Renal cortical epithelial cell (primary cell): ENCODE data around the gene NAA38. TPM values are rescaled to one million over a fixed set of nuclear protein-coding genes. Genes with fewer than 3 reads are reported as not detected.
A peak's percentile ranks its signal among the peaks of the same experiment; 100 is the strongest.

Source experiments
- DNase-seq: peaks from one replicate; pipeline ENCODE4 v3.0.0-alpha.2; 2011; ENCODE audit warnings: low read depth
- total RNA-seq: library from RNA; depleted of rRNA; stranded (reverse); fragments of >200 nt; gene quantifications from 2 replicates; pipeline ENCODE4 v1.2.3, GENCODE V29; 2014

The NAA38 gene
- total RNA-seq, 1 donor from 2014 or later, result 27.2 TPM

DNA sequence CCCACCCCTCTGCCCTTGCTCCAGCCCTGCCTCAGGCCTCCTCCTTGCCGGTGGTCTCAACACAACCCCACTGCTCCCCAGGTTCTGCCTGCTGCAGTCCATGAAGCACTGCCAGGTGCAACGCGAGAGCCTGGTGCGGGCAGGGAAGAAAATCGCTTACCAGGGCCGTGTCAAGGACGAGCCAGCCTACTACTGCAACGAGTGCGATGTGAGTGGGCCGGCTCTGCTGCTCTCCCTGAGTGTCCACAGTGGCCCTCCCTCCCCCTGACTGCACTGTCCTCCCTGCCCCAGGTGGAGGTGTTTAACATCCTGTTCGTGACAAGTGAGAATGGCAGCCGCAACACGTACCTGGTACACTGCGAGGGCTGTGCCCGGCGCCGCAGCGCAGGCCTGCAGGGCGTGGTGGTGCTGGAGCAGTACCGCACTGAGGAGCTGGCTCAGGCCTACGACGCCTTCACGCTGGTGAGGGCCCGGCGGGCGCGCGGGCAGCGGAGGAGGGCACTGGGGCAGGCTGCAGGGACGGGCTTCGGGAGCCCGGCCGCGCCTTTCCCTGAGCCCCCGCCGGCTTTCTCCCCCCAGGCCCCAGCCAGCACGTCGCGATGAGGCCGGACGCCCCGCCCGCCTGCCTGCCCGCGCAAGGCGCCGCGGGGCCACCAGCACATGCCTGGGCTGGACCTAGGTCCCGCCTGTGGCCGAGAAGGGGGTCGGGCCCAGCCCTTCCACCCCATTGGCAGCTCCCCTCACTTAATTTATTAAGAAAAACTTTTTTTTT is 4.3 kb downstream of the NAA38 start:
- no peak for DNase-seq

DNA sequence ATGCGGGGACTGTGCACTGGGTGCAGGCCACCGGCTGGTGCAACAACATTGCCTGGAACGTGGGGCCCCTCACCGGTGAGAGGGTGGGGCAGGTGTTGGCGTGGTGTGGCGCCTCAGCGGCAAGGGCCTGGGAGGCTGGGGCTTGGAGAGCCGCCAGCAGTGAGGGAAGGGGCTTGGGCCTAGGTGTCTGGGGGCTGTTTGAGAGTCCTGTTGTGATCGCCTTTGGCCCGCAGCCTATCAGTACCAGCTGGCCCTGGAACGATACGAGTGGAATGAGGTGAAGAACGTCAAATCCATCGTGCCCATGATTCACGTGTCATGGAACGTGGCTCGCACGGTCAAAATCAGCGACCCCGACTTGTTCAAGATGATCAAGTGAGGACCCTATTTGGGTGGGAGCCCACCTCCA is 5.1 kb downstream of the NAA38 start:
- DNase-seq, result no peak

DNA sequence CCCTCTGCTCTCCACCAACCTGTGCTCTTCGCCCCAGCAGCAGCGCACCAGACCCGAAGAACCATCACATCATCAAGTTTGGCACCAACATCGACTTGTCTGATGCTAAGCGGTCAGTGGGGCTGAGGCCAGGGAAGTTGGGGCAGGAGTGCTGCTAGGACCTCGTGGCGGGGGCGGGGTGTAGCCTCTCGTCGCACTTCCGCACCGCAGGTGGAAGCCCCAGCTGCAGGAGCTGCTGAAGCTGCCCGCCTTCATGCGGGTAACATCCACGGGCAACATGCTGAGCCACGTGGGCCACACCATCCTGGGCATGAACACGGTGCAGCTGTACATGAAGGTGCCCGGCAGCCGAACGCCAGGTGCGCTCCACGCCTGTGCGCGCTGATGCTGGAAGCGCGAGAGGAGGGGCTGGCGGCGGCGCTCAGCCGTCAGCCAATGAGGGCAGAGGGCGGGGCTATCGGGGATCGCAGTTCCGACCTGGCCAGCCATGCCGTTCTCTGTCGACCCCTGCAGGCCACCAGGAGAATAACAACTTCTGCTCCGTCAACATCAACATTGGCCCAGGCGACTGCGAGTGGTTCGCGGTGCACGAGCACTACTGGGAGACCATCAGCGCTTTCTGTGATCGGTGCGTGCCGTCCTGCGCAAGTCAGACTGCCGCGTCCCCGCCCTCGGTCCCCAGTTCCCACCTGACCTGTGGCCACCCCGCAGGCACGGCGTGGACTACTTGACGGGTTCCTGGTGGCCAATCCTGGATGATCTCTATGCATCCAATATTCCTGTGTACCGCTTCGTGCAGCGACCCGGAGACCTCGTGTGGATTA is 5.7 kb downstream of the NAA38 start:
- DNase-seq, result peak; percentile 68

DNA sequence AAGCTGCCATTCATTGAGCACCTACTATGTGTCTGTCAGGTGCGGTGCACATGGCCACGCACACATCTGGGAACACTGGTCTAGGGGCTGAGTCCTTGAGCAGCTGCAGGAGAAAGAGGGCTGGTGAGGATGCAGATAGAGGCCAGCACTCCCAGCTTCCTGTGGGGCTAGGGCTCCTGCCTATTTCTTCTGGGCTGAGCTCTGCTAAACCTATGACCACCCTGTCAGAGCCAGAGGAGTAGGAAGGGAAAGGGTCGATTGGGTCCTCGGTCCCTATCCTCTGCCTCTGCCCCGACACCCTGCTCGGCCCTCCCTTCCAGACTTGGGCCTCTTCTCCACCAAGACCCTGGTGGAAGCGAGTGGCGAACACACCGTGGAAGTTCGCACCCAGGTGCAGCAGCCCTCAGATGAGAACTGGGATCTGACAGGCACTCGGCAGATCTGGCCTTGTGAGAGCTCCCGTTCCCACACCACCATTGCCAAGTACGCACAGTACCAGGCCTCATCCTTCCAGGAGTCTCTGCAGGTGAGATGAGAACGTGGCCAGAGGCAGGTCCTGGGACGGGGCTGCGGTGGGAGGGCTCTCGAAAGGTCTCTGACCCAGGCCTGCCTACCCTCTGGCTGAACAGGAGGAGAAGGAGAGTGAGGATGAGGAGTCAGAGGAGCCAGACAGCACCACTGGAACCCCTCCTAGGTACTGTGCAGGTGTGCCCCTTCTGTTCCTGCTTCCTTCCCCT is 6.5 kb downstream of the NAA38 start:
- DNase-seq, result no peak

DNA sequence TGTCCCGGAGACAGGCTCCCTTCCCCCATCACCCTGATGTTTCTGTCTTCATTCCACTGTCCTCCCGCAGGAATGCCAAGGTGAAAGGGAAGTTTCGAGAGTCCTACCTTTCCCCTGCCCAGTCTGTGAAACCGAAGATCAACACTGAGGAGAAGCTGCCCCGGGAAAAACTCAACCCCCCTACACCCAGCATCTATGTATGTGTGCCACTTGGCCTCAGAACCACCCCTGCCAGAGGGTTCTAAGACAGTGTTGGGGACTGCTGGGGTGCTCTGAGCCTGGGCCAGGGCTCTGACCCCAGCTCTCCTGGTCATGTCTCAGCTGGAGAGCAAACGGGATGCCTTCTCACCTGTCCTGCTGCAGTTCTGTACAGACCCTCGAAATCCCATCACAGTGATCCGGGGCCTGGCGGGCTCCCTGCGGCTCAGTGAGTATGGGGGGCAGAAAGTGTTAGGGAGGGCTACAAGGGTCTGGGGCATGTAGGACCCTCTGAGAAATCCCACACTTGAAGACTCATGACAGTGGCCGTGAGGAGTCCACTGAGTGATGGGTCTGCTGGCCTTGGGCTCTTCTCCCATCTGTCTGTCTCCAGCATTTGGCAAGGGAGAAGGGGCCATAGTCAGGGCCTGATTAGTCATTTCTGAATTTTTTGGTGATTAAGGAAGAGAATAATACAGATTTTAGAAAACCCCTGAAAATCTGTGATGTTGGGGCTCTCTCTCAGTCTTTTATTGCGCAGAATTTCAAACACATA is 7.4 kb downstream of the NAA38 start:
- DNase-seq, result no peak

DNA sequence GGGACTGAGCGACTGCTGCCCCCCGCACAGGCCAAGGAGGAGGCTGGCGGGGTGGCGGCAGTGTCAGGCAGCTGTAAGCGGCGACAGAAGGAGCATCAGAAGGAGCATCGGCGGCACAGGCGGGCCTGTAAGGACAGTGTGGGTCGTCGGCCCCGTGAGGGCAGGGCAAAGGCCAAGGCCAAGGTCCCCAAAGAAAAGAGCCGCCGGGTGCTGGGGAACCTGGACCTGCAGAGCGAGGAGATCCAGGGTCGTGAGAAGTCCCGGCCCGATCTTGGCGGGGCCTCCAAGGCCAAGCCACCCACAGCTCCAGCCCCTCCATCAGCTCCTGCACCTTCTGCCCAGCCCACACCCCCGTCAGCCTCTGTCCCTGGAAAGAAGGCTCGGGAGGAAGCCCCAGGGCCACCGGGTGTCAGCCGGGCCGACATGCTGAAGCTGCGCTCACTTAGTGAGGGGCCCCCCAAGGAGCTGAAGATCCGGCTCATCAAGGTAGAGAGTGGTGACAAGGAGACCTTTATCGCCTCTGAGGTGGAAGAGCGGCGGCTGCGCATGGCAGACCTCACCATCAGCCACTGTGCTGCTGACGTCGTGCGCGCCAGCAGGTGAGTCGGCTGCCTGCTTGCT is 8.1 kb downstream of the NAA38 start:
- no peak for DNase-seq

DNA sequence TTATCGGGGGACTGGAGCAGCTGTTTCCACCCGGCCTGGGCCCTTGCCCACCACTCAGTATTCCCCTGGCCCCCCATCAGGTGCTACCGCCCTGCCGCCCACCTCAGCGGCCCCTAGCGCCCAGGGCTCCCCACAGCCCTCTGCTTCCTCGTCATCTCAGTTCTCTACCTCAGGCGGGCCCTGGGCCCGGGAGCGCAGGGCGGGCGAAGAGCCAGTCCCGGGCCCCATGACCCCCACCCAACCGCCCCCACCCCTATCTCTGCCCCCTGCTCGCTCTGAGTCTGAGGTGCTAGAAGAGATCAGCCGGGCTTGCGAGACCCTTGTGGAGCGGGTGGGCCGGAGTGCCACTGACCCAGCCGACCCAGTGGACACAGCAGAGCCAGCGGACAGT is 8.6 kb downstream of the NAA38 start:
- no peak for DNase-seq

DNA sequence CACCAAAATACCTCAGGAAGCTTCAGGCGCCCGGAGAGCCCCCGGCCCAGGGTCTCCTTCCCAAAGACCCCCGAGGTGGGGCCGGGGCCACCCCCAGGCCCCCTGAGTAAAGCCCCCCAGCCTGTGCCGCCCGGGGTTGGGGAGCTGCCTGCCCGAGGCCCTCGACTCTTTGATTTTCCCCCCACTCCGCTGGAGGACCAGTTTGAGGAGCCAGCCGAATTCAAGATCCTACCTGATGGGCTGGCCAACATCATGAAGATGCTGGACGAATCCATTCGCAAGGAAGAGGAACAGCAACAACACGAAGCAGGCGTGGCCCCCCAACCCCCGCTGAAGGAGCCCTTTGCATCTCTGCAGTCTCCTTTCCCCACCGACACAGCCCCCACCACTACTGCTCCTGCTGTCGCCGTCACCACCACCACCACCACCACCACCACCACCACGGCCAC is 9.2 kb downstream of the NAA38 start:
- DNase-seq, result no peak

DNA sequence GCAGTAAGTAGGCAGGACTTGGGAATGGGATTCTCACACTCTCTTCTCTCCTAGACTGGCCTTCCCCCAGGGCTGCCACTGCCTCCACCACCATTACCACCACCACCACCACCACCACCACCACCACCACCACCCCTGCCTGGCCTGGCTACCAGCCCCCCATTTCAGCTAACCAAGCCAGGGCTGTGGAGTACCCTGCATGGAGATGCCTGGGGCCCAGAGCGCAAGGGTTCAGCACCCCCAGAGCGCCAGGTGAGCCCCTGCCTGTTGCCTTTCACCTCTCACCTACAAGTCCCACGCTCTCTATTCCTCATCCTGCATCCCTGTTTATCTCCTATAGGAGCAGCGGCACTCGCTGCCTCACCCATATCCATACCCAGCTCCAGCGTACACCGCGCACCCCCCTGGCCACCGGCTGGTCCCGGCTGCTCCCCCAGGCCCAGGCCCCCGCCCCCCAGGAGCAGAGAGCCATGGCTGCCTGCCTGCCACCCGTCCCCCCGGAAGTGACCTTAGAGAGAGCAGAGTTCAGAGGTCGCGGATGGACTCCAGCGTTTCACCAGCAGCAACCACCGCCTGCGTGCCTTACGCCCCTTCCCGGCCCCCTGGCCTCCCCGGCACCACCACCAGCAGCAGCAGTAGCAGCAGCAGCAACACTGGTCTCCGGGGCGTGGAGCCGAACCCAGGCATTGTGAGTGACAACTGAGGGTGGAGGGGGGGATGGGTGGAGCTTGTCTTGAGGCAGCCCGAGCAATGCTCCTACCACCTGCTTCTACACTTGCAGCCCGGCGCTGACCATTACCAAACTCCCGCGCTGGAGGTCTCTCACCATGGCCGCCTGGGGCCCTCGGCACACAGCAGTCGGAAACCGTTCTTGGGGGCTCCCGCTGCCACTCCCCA is 10.3 kb downstream of the NAA38 start:
- no peak for DNase-seq

DNA sequence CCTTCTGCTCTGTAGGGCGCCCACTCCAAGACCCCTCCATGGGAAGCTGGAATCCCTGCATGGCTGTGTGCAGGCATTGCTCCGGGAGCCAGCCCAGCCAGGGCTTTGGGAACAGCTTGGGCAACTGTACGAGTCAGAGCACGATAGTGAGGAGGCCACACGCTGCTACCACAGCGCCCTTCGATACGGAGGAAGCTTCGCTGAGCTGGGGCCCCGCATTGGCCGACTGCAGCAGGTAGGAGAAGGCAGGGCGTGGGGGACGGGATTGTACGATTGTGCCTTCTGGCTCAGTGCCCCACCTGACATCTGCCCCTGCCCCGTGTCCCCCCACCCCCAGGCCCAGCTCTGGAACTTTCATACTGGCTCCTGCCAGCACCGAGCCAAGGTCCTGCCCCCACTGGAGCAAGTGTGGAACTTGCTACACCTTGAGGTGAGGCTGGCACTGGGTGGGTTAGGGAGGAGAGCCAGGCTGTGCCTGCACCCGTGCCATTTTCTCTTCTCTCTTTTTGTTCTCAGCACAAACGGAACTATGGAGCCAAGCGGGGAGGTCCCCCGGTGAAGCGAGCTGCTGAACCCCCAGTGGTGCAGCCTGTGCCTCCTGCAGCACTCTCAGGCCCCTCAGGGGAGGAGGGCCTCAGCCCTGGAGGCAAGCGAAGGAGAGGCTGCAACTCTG is 11.2 kb downstream of the NAA38 start:
- DNase-seq, result no peak

DNA sequence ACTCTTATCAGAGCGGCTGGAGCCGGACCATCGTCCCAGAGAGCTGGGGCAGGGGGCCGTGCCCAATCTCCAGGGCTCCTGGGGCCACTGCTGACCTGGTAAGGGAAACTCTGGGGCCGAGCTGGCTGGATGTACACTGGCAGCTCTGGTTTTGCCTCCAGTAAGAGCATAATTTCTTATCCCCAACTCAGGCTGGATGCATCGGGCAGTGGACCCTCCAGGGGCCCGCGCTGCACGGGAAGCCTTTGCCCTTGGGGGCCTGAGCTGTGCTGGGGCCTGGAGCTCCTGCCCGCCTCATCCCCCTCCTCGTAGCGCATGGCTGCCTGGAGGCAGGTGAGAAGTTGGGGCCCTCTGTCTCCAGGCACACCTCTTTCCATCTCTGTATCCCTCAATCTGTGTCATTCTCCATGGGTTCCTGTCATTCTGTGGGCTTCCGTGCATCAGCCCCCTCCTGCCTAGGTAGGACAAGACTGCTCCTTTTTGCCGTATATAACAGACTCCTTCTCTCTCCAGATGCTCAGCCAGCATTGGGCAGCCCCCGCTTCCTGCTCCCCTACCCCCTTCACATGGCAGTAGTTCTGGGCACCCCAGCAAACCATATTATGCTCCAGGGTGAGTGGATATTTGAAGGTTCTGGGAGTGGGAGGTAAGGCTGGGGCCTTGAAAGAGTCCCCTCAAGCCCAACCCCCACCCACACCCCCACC is 11.8 kb downstream of the NAA38 start:
- DNase-seq, result no peak

DNA sequence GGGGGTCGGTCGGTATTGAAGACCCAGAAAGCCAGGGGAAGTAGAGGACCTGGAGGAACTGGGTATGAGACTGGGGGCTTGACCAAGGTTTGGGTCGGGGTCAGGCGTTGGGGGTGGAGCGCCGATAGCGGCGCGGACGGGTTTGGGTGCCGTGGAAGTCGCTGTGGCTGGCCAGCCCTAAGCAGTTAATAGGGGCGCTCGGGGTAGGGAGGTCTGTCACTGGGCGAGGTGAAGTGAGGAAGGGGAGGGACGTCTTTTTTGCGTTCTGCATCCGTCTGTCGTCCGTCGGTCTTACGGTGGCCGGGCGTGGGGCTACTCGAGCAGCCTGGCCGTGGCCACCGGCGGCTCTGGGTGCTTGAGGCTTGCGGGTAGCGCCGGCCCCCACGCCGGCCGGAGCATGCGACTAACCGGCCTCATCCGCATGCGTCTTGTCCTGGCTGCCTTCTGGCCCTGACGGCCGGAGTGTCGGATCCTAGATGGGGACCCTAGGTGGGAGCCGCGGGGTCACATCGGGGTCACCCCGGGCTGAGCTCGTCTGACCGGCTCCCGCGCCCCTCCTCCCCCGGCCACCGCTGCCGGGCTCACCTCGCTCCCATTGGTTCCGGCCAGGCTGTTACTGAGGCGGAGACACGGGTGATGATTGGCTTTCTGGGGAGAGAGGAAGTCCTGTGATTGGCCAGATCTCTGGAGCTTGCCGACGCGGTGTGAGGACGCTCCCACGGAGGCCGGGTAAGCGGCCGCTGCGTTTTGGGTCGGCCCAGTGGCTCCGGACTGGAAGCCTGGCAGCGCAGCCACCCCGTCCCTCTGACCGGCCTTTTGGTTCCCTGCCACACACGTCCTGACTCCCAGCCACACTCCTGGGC is 12.8 kb downstream of the NAA38 start:
- peak; percentile 90 for DNase-seq

DNA sequence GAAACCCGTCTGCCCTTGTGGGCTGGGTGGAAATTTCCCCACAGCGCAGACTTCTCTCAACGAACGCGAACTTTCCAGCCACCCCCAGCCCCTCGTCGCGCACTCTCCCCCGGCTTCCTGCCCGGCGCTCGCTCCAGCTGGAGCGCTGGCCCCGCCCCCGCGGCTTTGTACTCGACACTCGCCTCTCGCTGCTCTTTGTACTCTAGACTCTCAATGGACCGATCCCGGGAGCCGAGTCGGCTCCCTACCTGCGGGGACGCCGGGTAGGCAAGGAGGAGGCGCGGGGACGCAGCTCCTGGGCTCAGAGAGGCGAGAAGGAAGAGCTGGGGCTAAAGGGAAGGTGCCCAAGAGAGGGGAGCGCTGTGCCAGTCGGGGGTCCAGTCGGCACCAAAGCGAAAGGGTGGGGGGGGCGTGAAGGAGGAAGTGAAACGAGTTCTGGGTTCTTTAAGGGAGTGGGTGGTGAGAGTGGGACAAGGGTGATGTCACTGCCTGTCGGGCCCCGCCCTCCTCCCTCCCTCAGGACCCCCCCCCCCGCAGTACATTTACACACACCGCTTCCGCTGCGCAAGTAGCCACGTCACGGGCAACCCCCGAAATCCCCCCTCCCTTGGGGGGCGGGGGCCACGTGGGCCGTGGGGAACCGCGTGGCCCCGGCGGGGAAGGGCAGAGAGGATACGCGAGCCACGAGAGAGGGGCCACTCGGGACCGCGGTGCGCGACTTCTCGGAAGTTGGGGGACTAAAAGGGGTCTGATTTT is 13.6 kb downstream of the NAA38 start:
- peak; percentile 73 for DNase-seq

DNA sequence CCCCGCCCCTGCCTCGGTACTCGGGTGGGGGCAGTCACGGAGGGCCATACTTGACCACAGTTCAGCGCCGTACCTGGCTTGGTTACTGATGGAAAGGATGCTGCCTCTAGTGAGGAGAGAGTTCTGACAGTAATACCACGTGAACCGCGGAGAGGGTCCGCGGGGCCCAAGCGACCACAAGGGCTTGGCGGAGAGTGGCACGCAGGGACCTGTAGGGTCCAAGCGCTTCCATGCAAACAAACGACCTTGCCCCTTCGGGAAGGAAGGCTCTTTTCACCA is 14.2 kb downstream of the NAA38 start:
- no peak for DNase-seq

DNA sequence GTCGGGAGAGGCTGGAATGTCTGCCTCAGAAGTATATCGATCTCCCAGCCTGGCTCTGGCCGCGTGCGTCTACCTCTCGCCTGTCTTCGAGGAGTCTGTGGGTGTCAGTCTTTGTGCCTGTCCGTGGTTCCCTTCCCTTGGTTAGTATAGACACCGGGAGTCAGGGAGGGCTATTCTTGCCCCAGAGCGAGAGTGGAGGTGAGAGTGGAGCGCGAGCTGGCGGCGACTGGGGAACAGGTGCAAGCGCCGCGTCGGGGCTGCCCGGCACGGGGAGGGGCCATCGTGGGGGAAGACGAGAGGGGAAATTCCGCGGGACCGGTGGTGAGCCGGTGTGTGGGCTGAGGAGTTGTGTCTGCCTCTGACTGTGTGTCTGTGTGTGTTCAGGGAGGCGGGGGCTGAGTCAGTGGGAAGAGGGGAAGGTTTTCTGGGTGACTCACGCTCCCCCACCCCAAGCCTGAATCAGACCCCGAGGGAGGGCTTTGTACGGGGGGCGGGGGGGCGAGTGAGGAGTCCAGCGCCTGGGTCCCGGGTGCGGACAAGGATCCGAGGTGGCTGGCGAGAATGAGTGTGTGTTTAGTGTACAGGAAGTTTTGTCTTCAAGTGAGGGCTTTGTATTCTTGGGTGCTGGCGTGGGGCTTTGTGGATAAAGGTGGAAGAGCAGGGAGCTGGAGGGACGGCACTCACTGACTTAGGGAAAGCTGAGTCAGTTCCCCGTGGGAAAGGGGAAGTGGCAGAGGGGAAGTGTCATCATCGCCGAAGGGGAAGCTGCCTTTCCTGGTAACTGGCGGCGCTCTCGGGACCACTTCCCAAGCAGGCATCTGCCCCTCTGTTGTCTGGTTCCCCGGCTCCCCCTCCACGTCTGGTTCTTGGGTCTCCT is 14.7 kb downstream of the NAA38 start:
- DNase-seq, result peak; percentile 88

DNA sequence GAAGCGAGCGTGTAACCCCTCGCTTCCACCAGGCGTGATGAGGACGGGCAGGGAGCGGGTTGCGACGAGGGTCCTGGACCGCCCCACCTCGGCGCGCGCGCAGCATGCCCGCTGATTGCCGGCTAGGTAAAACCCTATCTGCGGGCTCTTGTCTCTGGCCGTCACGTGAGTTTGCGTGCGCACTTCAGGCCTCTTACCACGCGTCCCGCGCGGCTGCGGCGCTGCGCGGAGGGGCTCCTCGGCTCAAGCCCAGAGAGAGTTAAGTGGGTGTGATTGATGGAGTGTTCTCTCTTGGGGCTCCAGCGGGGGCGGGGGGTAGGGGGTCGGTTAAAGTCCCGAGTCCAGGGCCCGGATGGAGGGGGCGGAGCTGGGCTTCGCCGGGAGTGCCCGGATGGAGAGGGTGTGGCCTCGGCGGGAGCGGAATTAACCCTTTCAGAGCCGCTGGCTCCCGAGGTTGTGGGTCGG is 15.4 kb downstream of the NAA38 start:
- peak; percentile 54 for DNase-seq
